CD4-positive, alpha-beta T cell treated with Interleukin-6 for 4 hours (primary cell): ENCODE data around the gene COX7A2L.

ENCODE experiments used
- DNase-seq: peaks from one replicate; pipeline ENCODE4 v3.0.0-alpha.2; 2020; ENCODE audit warnings: mixed read lengths

Gene COX7A2L

DNA sequence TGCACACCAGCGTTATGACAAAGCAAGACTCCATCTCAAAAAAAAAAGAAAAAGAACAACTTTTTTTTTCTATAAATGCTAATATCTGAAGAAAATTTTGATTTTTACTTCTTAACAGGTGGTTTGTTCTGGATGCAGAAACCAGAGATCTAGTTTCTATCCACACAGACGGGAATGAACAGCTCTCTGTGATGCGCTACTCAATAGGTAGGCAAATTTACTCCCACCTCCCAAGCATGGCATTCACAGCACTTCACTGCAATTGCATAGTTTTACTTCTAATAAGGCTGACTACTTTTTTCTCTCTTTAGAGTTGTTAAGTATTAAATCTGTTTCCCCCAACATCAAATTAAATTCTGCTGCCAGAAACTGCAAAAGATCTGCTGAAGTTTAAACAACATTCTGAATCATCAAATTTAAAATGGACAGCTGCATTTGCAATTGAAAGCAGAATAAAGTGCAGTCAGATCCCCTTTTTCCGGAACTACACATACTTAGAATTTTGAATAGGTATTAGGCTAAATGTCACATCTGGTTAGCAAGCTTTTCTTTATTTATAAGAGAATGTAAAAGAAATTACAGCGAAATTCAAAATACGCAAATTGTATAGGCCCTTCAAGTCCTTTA lies 45.1 kb downstream of the COX7A2L start:
- DNase-seq: no peak

DNA sequence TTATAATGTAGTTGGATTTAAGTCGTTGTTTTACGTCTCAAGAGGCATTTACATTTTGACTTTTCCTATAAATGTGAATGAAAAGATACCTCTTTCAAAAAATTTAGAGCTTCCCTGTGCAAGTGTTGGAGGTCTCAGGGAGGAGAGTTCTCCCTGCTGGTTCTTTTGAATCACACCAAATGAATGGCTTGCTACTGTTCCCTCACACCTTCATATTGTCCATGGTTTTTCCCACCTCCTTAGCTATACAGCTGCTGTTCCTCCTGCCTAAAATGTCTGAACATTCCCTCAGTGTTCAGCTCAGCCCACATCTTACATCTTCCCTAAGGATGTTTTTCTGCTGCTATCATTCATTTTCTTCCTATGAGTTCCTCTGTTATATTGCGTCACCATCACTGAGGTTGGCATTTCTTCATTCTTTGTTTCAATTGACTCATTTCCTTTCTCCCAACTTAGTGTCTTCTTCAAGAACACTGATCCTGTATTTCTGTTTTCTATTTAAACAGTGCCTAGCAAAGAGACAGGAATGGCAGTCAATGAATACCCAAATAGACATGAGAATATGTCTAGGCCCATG lies 46.0 kb downstream of the COX7A2L start:
- no peak for DNase-seq

DNA sequence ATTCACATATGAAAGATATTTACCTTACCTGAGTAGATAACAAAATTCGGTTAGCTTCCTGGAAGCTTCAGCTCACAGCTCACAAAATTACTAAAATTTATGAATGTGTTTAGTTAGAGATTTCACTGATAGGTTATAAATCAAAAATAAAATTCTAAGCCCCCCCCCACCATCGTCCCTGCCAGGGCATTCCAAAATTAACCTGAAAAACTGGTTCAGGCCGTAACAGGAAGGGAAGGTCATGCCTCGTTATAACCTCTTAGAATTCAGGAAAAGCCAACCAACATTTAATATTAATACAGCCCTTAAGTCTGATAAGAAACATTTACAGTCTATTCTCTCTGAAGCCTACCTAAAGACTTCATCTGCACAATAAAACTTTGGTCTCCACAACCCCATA lies 48.9 kb downstream of the COX7A2L start:
- no peak for DNase-seq

DNA sequence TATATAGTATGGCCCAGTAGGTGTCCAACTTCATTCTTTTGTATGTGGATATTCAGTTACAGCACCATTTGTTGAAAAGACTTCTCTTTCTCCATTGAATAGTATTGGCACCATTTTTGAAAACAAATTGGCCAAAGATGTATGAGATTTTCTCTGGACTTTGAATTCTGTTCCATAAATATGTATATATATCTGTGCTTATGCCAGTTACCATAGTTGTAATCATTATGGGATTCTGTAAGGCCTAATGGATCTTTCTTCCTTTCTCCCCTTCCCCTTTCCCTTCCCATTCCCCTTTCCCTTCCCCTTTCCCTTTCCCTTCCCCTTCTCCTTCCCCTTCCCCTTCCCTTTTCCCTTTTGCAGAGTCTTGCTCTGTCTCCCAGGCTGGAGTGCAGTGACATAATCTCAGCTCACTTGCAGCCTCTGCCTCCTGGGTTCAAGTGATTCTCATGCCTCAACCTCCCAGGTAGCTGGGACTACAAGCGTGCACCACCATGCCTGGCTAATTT lies 51.0 kb downstream of the COX7A2L start:
- no peak for DNase-seq

DNA sequence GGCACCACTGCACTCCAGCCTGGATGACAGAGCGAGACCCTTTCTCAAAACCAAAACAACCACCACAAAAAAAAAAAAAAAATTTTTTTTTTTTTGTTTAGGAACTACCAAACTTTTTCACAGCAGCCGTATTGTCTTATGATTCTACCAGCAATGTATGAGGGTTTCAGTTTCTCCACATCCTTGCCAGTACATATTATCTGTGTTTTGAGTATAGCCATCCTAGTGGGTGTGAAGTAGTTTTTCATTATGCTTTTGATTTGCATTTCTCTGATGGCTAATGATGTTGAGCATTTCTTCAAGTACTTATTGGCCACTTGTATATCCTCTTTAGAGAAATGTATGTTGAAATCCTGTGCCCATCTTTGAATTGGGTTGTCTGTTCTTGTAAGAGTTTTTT lies 51.7 kb downstream of the COX7A2L start:
- no peak for DNase-seq

DNA sequence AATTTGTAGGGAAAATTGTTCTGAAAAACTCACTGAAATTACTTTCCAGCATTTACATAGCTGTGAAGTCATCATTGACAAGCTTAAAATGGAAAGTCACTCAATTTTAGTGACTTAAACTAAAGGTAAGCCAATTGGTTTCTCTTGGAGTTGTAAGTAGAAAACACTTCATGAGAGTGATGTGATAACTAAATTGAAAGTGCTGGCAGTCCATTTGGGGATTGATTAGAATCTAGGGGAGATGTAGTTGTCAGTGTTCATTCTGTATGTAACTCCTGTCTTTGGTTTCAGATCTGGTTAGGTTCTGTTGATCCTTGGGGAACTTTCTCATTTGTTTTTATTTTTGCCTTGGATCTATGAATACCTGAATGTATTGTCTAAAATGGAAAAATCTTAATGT lies 53.8 kb downstream of the COX7A2L start:
- DNase-seq: no peak

DNA sequence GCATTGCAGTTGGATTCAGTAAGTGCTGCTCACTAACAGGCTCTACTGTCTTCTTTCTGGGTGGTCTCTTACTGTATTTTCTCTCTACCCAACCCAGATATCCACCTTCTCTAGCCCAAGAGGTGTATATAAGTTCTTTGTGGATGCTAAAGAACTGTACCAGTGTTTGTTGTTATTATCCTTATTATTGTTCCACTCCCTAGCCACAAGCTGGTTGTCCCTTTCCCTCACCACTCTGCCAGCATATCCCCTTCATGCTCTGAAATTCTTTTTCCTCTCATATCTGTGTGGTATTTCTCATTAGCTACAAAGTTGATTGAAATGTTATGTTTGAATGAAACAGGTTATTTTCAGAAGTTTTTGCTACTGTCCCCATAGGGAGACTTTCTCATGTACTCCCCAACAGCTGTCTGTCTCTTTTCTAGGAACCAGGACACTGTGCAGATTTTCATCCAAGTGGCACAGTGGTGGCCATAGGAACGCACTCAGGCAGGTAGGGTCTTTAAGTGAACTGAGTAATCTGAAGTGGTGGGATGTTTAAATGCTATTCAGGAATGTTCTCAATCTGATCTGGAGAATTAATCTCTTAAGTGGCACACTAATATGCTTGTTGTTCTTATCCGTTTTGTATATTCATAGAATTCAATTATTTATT lies 56.8 kb downstream of the COX7A2L start:
- no peak for DNase-seq

DNA sequence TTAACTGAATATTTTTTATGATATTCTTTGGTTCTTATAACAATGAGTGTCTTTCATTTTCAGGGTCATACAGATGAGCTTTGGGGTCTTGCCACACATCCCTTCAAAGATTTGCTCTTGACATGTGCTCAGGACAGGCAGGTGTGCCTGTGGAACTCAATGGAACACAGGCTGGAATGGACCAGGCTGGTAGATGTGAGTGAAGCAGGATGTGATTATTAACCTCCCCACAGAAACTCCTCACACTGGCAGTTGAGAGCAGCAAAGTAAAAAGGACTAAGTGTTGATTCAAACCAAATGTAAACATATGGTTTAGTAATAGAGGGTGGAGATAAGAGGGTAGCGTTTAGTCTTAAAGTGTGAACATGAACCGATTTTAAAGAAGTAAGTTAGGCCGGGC lies 57.8 kb downstream of the COX7A2L start:
- no peak for DNase-seq

DNA sequence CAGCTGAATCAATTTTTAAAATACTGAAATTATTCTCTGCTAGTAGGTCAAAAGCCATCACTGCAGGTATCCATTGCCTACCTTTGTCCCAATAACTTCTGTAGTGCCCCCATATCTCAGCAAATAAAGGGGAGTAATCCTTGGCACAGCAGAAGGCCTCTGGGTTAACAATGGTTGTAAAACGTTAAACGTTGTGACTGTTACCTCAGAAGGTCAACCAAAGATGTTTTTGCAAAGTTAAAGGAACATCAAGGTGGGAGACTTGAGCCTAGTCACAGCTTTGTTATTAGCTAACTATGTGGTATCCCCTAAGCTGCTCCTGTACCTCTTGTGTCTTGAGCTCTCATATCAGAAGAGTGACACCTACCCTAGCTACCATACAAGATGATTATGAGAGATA lies 60.5 kb downstream of the COX7A2L start:
- DNase-seq: no peak
